SU-DHL-6 (cell line): Measurements from ENCODE around the gene ITPRIPL2.

Experiments
- CTCF ChIP-seq: fragments of 200-600 bp; sonication (generic); IDR thresholded peaks from one replicate; pipeline ENCODE4 v1.5.1; 2017; ENCODE audit warnings: antibody characterized with exemption, mild to moderate bottlenecking, low read length, moderate library complexity; ENCODE audit not compliant: insufficient read depth, poor library complexity, severe bottlenecking
- EZH2phosphoT487 ChIP-seq: fragments of 200-600 bp; sonication (generic), shearing (Covaris generic); conservative IDR thresholded peaks from 2 replicates; pipeline ENCODE4 v1.6.1; 2018; ENCODE audit warnings: mild to moderate bottlenecking, antibody characterized with exemption, low read length, moderate library complexity, mixed read lengths

- TF ChIP-seq CTCF (no peak), EZH2phosphoT487 (no peak)
Observed at GRCh38 chr16:19066988-19067348, 46.8 kb upstream of the ITPRIPL2 start.
